ENCODE measurements around the gene ZSCAN5C. TPM values are rescaled to one million over a fixed set of nuclear protein-coding genes. Genes with fewer than 3 reads are reported as not detected.

ZSCAN5C gene
- total RNA-seq, 1 donor from 2014 or later, result not detected

DNA sequence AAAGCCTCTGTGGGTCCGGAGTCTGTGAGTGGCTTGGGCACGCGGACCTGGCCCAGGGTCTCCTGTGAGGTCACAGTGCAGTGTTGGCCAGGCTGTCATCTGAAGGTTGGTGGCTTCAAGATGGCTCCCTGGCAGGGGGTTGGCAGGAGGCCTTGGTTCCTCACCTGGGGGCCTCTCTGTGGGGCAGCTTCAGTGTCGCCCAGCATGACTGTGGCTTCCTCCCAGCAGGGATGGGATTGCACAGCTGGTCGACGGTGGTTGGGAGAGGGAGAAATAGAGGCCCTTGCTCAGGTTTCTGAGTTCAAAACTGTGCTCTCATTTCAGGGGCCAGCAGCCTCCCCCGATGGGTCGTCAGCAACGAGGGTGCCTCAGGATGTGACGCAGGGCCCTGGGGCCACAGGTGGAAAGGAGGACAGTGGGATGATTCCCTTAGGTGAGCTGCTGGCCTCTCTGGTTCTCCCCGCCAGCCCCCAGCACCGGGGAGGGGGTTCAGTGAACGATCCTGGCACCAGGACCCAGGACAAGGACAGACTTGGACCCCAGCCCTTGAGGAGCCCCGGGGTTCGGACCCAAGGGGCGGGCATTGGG, 43.8 kb upstream of the ZSCAN5C start:
- Mint-ChIP-seq H3K4me1 (ENCODE audit: low read depth) (peaks cover 5% of the 10 kb centered on the region), H3K27ac (ENCODE audit: unreplicated experiment) (no peak overlapping the region), H3K36me3 (ENCODE audit: low read depth) (peaks cover 18% of the 10 kb centered on the region), H3K9me3 (ENCODE audit: low read depth) (no peaks in the 10 kb centered on the region), H3K4me3 (ENCODE audit: unreplicated experiment) (no peak overlapping the region), H3K27me3 (ENCODE audit: low read depth) (no peaks in the 10 kb centered on the region)
- DNase-seq (ENCODE audit: low spot score), result no peak
- TF ChIP-seq, protein P1, sequence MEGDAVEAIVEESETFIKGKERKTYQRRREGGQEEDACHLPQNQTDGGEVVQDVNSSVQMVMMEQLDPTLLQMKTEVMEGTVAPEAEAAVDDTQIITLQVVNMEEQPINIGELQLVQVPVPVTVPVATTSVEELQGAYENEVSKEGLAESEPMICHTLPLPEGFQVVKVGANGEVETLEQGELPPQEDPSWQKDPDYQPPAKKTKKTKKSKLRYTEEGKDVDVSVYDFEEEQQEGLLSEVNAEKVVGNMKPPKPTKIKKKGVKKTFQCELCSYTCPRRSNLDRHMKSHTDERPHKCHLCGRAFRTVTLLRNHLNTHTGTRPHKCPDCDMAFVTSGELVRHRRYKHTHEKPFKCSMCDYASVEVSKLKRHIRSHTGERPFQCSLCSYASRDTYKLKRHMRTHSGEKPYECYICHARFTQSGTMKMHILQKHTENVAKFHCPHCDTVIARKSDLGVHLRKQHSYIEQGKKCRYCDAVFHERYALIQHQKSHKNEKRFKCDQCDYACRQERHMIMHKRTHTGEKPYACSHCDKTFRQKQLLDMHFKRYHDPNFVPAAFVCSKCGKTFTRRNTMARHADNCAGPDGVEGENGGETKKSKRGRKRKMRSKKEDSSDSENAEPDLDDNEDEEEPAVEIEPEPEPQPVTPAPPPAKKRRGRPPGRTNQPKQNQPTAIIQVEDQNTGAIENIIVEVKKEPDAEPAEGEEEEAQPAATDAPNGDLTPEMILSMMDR (IDR thresholded peaks at IDR 0.05), result no peak

DNA sequence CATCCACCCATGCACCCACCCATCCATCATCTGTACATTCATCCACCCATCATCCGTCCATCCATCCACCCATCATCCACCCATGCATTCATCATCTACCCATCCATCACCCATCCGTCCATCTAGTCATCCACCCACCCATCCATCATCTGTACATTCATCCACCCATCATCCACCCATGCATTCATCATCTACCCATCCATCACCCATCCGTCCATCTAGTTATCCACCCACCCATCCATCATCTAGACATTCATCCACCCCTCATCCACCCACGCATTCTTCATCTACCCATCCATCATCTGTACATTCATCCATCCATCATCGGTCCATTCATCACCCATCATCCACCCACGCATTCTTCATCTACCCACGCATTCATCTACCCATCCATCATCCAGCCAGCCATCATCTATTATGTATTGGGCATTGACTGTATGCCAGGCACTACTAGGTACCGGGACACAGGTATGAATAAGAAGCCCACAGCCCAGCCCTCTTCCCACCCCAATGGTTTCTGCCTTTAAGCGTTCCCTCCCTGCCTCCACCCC, 43.0 kb upstream of the ZSCAN5C start:
- Mint-ChIP-seq H3K27me3 (ENCODE audit: low read depth) (no peaks in the 10 kb centered on the region), H3K4me1 (ENCODE audit: low read depth) (peaks cover 5% of the 10 kb centered on the region), H3K4me3 (ENCODE audit: unreplicated experiment) (no peak overlapping the region), H3K36me3 (ENCODE audit: low read depth) (peaks cover 18% of the 10 kb centered on the region), H3K27ac (ENCODE audit: unreplicated experiment) (no peak overlapping the region), H3K9me3 (ENCODE audit: low read depth) (no peaks in the 10 kb centered on the region)
- TF ChIP-seq, protein P1 (IDR thresholded peaks at IDR 0.05), result no peak
- no peak for DNase-seq (ENCODE audit: low spot score)

- H3K4me3 Mint-ChIP-seq (ENCODE audit: unreplicated experiment), result no peak overlapping the region
- no peaks in the 10 kb centered on the region for H3K27me3 Mint-ChIP-seq (ENCODE audit: low read depth)
- TF ChIP-seq, protein P1 (IDR thresholded peaks at IDR 0.05), result no peak
- no peak overlapping the region for H3K27ac Mint-ChIP-seq (ENCODE audit: unreplicated experiment)
- peaks cover 18% of the 10 kb centered on the region for H3K36me3 Mint-ChIP-seq (ENCODE audit: low read depth)
- no peak for DNase-seq (ENCODE audit: low spot score)
- H3K4me1 Mint-ChIP-seq (ENCODE audit: low read depth), result peaks cover 5% of the 10 kb centered on the region
- no peaks in the 10 kb centered on the region for H3K9me3 Mint-ChIP-seq (ENCODE audit: low read depth)
Measured at GRCh38 chr19:56159622-56160271, 42.3 kb upstream of the ZSCAN5C start.

GRCh38 chr19:56161534-56161933, 40.5 kb upstream of the ZSCAN5C start:
- TF ChIP-seq, protein P1 (IDR thresholded peaks at IDR 0.05), result no peak
- Mint-ChIP-seq H3K27me3 (ENCODE audit: low read depth) (no peaks in the 10 kb centered on the region), H3K4me1 (ENCODE audit: low read depth) (peaks cover 5% of the 10 kb centered on the region), H3K9me3 (ENCODE audit: low read depth) (peaks cover 3% of the 10 kb centered on the region), H3K36me3 (ENCODE audit: low read depth) (peaks cover 13% of the 10 kb centered on the region), H3K27ac (ENCODE audit: unreplicated experiment) (no peak overlapping the region), H3K4me3 (ENCODE audit: unreplicated experiment) (no peak overlapping the region)
- no peak for DNase-seq (ENCODE audit: low spot score)

- H3K9me3 Mint-ChIP-seq (ENCODE audit: low read depth), result peaks cover 3% of the 10 kb centered on the region
- TF ChIP-seq, protein P1 (IDR thresholded peaks at IDR 0.05), result no peak
- peaks cover 5% of the 10 kb centered on the region for H3K4me1 Mint-ChIP-seq (ENCODE audit: low read depth)
- H3K36me3 Mint-ChIP-seq (ENCODE audit: low read depth), result peaks cover 13% of the 10 kb centered on the region
- no peak overlapping the region for H3K4me3 Mint-ChIP-seq (ENCODE audit: unreplicated experiment)
- no peak overlapping the region for H3K27ac Mint-ChIP-seq (ENCODE audit: unreplicated experiment)
- no peaks in the 10 kb centered on the region for H3K27me3 Mint-ChIP-seq (ENCODE audit: low read depth)
- no peak for DNase-seq (ENCODE audit: low spot score)
Measured at GRCh38 chr19:56162258-56162657, 39.8 kb upstream of the ZSCAN5C start.
